LNCAP (cell line): ENCODE measurements around the gene AGPAT3.

Experiments used
- TF ChIP-seq, protein P1 (sequence below): fragments of 450-650 bp; IDR thresholded peaks from 2 replicates; pipeline ENCODE4 v1.5.1; 2017; ENCODE audit warnings: mild to moderate bottlenecking

Gene AGPAT3

GRCh38 chr21:43851593-43851992 is 13.4 kb upstream of the AGPAT3 start:
- TF ChIP-seq, protein P1, sequence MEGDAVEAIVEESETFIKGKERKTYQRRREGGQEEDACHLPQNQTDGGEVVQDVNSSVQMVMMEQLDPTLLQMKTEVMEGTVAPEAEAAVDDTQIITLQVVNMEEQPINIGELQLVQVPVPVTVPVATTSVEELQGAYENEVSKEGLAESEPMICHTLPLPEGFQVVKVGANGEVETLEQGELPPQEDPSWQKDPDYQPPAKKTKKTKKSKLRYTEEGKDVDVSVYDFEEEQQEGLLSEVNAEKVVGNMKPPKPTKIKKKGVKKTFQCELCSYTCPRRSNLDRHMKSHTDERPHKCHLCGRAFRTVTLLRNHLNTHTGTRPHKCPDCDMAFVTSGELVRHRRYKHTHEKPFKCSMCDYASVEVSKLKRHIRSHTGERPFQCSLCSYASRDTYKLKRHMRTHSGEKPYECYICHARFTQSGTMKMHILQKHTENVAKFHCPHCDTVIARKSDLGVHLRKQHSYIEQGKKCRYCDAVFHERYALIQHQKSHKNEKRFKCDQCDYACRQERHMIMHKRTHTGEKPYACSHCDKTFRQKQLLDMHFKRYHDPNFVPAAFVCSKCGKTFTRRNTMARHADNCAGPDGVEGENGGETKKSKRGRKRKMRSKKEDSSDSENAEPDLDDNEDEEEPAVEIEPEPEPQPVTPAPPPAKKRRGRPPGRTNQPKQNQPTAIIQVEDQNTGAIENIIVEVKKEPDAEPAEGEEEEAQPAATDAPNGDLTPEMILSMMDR, result no peak

DNA sequence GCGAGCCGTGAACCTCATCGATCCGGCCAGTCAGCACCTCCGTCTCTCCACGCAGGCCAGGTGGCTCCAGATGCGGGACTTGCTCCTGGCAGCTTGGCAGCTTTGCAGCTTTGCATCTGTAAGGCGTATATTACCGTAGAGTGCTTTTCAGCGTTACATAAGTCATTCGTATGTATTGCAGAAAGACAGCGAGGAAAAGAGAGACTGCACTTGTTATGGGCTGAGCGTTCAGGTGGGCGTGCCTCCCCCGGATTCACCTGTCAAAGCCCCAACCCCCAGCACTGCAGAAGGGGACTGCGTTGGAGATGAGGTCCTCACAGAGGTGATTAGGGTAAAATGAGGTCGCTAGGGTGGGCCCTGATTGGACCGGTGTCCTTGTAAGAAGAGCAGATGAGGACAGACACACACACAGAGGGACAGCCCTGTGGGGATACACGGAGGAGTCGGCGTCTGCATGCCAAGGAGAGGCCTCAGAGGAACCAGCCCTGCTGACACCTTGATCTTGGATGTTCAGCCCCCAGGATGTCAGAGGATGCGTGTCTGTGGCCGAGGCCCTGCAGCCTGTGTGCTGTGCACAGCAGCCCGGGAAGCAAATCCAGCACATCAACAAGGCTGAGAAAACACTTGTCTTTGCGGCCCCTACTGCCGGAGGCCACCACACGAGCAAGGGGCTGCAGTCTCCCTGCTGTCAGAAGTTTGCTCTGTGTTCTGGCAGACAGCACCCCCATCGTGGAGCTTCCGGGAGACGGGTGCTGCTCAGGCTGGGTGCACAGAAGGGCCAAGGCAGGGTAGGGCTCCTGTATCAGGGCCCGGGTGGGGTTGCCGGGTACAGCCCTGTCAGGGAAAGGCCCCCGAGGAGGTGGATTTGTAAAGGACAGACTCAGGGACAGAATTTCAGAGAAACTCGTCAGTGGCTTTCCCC is 10.9 kb upstream of the AGPAT3 start:
- TF ChIP-seq, protein P1, result no peak

DNA sequence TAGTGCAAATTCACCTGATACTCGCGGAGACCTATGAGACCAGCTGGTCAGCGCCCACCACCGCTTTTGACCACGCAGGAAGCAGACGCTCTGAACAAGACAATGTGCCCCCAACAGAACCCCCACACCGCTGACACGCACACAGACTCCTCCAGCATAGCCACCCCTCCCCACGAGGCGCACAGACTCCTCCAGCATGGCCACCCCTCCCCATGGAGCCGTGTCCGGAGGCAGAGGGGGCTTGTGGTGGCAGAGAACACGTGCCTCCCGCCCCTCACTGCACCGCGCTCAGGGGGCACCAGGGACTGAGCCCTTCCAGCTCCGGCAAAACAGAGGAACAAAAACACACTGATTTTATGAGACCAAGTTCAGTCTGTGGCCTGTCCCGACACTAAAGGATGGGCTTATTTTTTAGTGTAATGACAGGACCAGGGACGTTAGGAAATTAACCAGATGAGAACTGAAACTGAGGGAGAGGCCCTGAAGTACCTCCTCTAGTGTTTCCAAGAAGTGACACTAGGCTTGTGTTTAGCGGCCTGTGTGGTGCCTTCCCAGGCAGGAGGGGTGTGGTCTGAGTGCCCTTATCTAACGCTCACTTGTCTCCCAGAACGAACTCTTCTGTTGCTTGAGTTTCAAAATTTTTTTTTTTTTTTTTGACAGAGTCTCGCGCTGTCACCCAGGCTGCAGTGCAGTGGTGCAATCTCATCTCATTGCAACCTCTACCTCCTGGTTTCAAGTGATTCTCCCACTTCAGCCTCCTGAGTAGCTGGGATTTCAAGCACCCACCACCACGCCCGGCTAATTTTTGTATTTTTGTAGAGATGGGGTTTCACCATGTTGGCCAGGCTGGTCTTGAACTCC is 10.0 kb upstream of the AGPAT3 start:
- TF ChIP-seq, protein P1, result no peak

- TF ChIP-seq, protein P1, result no peak
Observed at GRCh38 chr21:43855955-43856354, 9.1 kb upstream of the AGPAT3 start.

DNA sequence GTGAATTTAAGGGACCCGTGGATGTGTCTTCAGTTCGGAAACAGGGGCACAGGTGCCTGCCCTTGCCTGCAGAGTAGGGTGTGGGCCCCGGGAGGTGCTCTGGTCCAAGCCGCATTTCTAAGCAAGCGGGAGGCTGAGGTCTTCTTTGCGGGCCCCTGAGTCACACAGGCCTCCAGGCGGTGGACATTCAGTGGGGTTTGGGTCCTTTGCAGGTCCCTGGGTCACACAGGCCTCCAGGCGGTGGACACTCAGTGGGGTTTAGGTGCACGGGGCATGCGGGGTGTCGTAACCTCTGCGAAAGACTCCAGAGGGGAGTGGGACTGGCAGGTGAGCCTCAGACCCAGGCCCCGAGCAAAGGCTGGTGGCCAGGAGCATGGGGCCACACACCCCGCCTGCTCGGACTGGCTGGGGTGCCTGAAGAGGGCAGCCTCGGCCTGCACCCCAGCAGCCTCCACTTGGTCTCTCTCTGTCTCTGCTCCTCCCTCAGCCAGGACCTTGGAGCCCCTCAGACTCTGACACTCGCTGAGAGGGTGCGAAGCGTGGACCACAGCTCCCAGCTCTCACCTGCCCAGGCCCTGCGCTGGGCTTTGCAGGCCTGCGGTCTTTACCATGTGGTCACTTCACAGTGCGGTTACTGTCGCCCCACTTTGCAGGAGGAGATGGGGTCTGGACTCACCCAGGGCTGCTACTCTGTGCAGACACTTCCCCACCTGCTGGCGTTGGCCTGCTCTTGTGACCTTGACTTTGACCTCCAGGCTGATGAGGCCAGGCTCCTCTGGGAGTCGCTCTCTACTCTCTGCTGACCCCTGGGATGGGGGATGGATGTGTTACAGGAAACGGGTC is 6.0 kb upstream of the AGPAT3 start:
- TF ChIP-seq, protein P1, result no peak

- TF ChIP-seq, protein P1, result no peak
Observed at GRCh38 chr21:43859747-43860214, 5.2 kb upstream of the AGPAT3 start.

GRCh38 chr21:43861706-43862105 is 3.3 kb upstream of the AGPAT3 start:
- TF ChIP-seq, protein P1, result no peak
